Stimulated activated CD4-positive, alpha-beta T cell treated with anti-CD3 and anti-CD28 coated beads, Interleukin-1b, Interleukin-23, amount 100 ng/mL, for 24 hours (primary cell): ENCODE measurements around the gene BCL11B.

ENCODE experiments used
- DNase-seq, 4 experiments: peaks; one replicate each; pipeline ENCODE4 v3.0.0-alpha.2; 2020; ENCODE audit warnings: low read depth in 4 of 4, low spot score in 1 of 4

The BCL11B gene

GRCh38 chr14:99185436-99186068 is 86.4 kb downstream of the BCL11B start:
- DNase-seq: no peak

GRCh38 chr14:99183716-99184115 is 88.3 kb downstream of the BCL11B start:
- DNase-seq: no peak

GRCh38 chr14:99183311-99183710 is 88.7 kb downstream of the BCL11B start:
- no peak for DNase-seq

GRCh38 chr14:99182548-99183250 is 89.3 kb downstream of the BCL11B start:
- no peak for DNase-seq

GRCh38 chr14:99181804-99182520 is 90.0 kb downstream of the BCL11B start:
- DNase-seq: no peak

GRCh38 chr14:99181241-99181640 is 90.8 kb downstream of the BCL11B start:
- no peak for DNase-seq

GRCh38 chr14:99179946-99180345 is 92.1 kb downstream of the BCL11B start:
- DNase-seq: no peak

GRCh38 chr14:99179506-99179905 is 92.5 kb downstream of the BCL11B start:
- no peak for DNase-seq

- no peak for DNase-seq
Measured at GRCh38 chr14:99177886-99178835, 93.8 kb downstream of the BCL11B start.

- no peak for DNase-seq
Measured at GRCh38 chr14:99177046-99177655, 94.8 kb downstream of the BCL11B start.

- DNase-seq: no peak
Measured at GRCh38 chr14:99176156-99176945, 95.6 kb downstream of the BCL11B start.

- DNase-seq: no peak
Measured at GRCh38 chr14:99175331-99176155, 96.5 kb downstream of the BCL11B start.

GRCh38 chr14:99174770-99175319 is 97.2 kb downstream of the BCL11B start:
- DNase-seq: no peak

GRCh38 chr14:99174081-99174769 is 97.8 kb downstream of the BCL11B start:
- no peak for DNase-seq

GRCh38 chr14:99173506-99173905 is 98.5 kb downstream of the BCL11B start:
- DNase-seq: no peak

- no peak for DNase-seq
Measured at GRCh38 chr14:99173086-99173485, 98.9 kb downstream of the BCL11B start.

GRCh38 chr14:99171396-99171795 is 100.6 kb downstream of the BCL11B start:
- no peak for DNase-seq

GRCh38 chr14:99169776-99170356 is 102.1 kb downstream of the BCL11B start:
- no peak for DNase-seq
